GM19438 (cell line): ENCODE results near the gene SSX1.
"Not testable (repeated sequence)": the region's sequence is repeated elsewhere in the genome, so short reads cannot be mapped to it uniquely, and the experiment has no call there.

Experiments used
- ATAC-seq: cut with Tn5 transposase; IDR thresholded peaks from one replicate; pipeline ENCODE4 v1.9.1; 2021; ENCODE audit warnings: low read depth; ENCODE audit not compliant: unreplicated experiment

SSX1 gene

GRCh38 chrX:48255062-48255796 lies at the start of gene SSX1:
SSX1 (plus strand) TSS chrX:48255392; CDS start chrX:48257242, 1,850 bp downstream.
- not testable (repeated sequence) for ATAC-seq

DNA sequence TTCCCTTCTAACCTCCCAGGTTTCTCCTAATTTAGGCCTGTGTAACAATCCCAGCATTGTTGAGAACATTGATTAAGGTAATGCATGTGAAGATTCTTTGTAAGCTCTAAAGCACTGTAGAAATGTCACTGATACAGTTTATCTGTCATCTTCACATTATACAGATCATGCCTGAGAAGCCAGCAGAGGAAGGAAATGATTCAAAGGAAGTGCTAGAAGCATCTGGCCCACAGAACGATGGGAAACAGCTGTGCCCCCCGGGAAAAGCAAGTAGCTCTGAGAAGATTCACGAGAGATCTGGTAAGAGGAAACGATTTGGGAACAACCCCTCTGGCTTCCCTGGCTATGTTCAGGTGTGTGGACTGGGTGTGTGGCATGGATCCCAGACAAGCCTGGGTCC lies 40.9 kb upstream of the SSX1 start:
- not testable (repeated sequence) for ATAC-seq

GRCh38 chrX:48224196-48224595 lies 31.0 kb upstream of the SSX1 start:
- ATAC-seq = not testable (repeated sequence)

DNA sequence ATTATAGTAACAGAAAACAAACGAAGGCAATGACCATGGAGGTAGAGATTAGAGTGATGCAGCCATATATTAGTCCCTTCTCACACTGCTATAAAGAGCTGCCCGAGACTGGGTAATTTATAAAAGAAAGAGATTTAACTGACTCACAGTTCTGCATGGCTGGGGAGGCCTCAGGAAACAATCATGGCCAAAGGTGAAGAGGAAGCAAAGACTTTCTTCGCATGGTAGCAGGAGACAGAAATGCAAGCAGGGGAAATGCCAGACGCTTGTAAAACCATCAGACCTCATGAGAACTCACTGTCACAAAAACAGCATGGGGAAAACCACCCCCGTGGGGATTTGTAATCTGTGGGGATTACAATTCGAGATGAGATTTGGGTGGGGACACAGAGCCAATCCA lies 2.2 kb upstream of the SSX1 start:
- ATAC-seq = not testable (repeated sequence)

DNA sequence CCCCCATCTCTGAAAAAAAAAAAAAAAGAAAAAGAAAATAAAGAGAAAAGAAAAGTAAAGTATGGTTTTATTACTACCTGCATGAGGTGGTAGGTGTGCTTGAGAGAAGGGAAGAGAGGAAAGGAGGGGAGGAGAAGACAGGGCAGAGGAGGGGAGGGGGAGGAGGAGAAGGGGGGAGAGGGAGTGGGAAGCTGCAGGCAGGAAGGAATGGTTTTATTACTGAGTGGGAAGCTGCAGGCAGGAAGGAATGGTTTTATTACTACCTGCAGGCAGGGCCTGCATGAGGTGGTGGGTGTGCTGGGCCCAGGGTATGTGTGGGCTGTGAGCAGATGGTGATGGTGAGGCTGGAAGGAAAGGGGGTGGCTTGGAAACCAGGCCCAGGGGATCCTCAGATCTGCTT lies 19.2 kb downstream of the SSX1 start:
- not testable (repeated sequence) for ATAC-seq

GRCh38 chrX:48278958-48279357 lies 23.8 kb downstream of the SSX1 start:
- ATAC-seq = no peak

GRCh38 chrX:48280729-48281128 lies 25.5 kb downstream of the SSX1 start:
- not testable (repeated sequence) for ATAC-seq

- no peak for ATAC-seq
Observed at GRCh38 chrX:48306175-48306574, 51.0 kb downstream of the SSX1 start.

GRCh38 chrX:48313996-48314395 lies 58.8 kb downstream of the SSX1 start:
- not testable (repeated sequence) for ATAC-seq
